IMR-90 (cell line): ENCODE data around the gene MDFIC2. TPM values are rescaled to one million over a fixed set of nuclear protein-coding genes. Genes with fewer than 3 reads are reported as not detected.

Experiments used
- ATAC-seq: fragments of 200-7000 bp; cut with Tn5 transposase; 2 replicates; pipeline ENCODE4 v1.9.1; 2020; ENCODE audit warnings: low read depth, mild to moderate bottlenecking, moderate library complexity
- BruUV-seq: library from RNA; stranded (reverse); fragments of 400-500 nt; replicated peaks from 2 replicates; lab custom pipeline; 2021; lab: Mats Ljungman, UMichigan
- CTCF ChIA-PET: fragments of 300-600 bp; formaldehyde crosslinking; extraction: SDS; loops from one replicate; lab custom pipeline; 2021; ENCODE audit warnings: antibody characterized with exemption; lab: Yijun Ruan, JAX
- POLR2A ChIA-PET: fragments of 300-600 bp; sonication (Branson Sonifier 250); formaldehyde crosslinking; loops from one replicate; lab custom pipeline; 2022; ENCODE audit warnings: antibody characterized with exemption; ENCODE audit not compliant: unreplicated experiment; lab: Charles Lee
- DNase-seq: peaks from one replicate; pipeline ENCODE4 v3.0.0; 2013
- H2AFZ ChIP-seq: replicated peaks from 2 replicates; pipeline ENCODE3; 2013; ENCODE audit warnings: low read length, mild to moderate bottlenecking; ENCODE audit not compliant: poor library complexity
- H2AK5ac ChIP-seq: 2 replicates; pipeline ENCODE4 v1.6.1; 2013; ENCODE audit warnings: low read depth, low read length, inconsistent platforms
- H2AK9ac ChIP-seq: replicated peaks from 2 replicates; pipeline ENCODE3; 2013; ENCODE audit warnings: mild to moderate bottlenecking, low read depth, low read length, moderate library complexity; ENCODE audit not compliant: poor library complexity
- H2BK120ac ChIP-seq: 2 replicates; pipeline ENCODE4 v1.6.1; 2013; ENCODE audit warnings: low read depth, low read length, inconsistent platforms
- H2BK15ac ChIP-seq: 3 replicates; pipeline ENCODE4 v1.6.1; 2013; ENCODE audit warnings: low read depth, low read length, inconsistent platforms
- H2BK20ac ChIP-seq: 2 replicates; pipeline ENCODE4 v1.6.1; 2013; ENCODE audit warnings: low read depth, mild to moderate bottlenecking, inconsistent platforms, low read length, moderate library complexity
- H2BK5ac ChIP-seq: 2 replicates; pipeline ENCODE4 v1.6.1; 2013; ENCODE audit warnings: mild to moderate bottlenecking, low read depth, low read length, inconsistent platforms; ENCODE audit not compliant: poor library complexity, severe bottlenecking
- H3K14ac ChIP-seq: replicated peaks from 2 replicates; pipeline ENCODE4 v1.6.1; 2013; ENCODE audit warnings: low read depth, low read length, inconsistent platforms
- H3K18ac ChIP-seq: 2 replicates; pipeline ENCODE4 v1.6.1; 2013; ENCODE audit warnings: low read depth, low read length, control low read depth
- H3K23ac ChIP-seq: 2 replicates; pipeline ENCODE4 v1.6.1; 2013; ENCODE audit warnings: low read depth, low read length, inconsistent platforms
- H3K27ac ChIP-seq: 2 replicates; pipeline ENCODE4 v1.5.1; 2013; ENCODE audit warnings: mild to moderate bottlenecking, control low read depth, low read length; ENCODE audit not compliant: insufficient read depth
- H3K27me3 ChIP-seq: 2 replicates; pipeline ENCODE4 v1.6.1; 2013; ENCODE audit warnings: low read length; ENCODE audit not compliant: control insufficient read depth, insufficient read depth
- H3K36me3 ChIP-seq: 2 replicates; pipeline ENCODE4 v1.6.1; 2013; ENCODE audit warnings: low read length, mixed read lengths; ENCODE audit not compliant: control insufficient read depth, insufficient read depth
- H3K4ac ChIP-seq: 2 replicates; pipeline ENCODE4 v1.6.1; 2013; ENCODE audit warnings: low read depth, low read length, inconsistent platforms
- H3K4me1 ChIP-seq: 2 replicates; pipeline ENCODE4 v1.6.1; 2013; ENCODE audit warnings: low read length, mixed read lengths; ENCODE audit not compliant: control insufficient read depth, insufficient read depth
- H3K4me2 ChIP-seq: 2 replicates; pipeline ENCODE4 v1.6.1; 2013; ENCODE audit warnings: low read depth, mild to moderate bottlenecking, control low read depth, low read length, moderate library complexity
- H3K4me3 ChIP-seq: 2 replicates; pipeline ENCODE4 v1.5.1; 2013; ENCODE audit warnings: low read depth, mild to moderate bottlenecking, control low read depth, low read length, moderate library complexity; ENCODE audit not compliant: insufficient read depth
- H3K56ac ChIP-seq: 2 replicates; pipeline ENCODE4 v1.6.1; 2013; ENCODE audit warnings: low read length, inconsistent platforms; ENCODE audit not compliant: insufficient read depth; ENCODE audit errors: extremely low read depth
- H3K79me1 ChIP-seq, 2 experiments: 2 replicates each; pipeline ENCODE4 v1.6.1; 2013; ENCODE audit warnings: low read length in 2 of 2, inconsistent platforms in 1 of 2, low read depth in 1 of 2
- H3K9ac ChIP-seq: 2 replicates; pipeline ENCODE4 v1.6.1; 2013; ENCODE audit warnings: low read depth, low read length, control low read depth
- H3K9me1 ChIP-seq: 2 replicates; pipeline ENCODE4 v1.6.1; 2013; ENCODE audit warnings: low read length, inconsistent platforms; ENCODE audit not compliant: insufficient read depth
- H3K9me3 ChIP-seq: 2 replicates; pipeline ENCODE4 v1.6.1; 2013; ENCODE audit warnings: low read length; ENCODE audit not compliant: control insufficient read depth, insufficient read depth
- H4K20me1 ChIP-seq: 2 replicates; pipeline ENCODE4 v1.6.1; 2013; ENCODE audit warnings: low read length, inconsistent platforms; ENCODE audit not compliant: insufficient read depth
- H4K5ac ChIP-seq: 2 replicates; pipeline ENCODE4 v1.6.1; 2013; ENCODE audit warnings: mild to moderate bottlenecking, low read depth, low read length, control low read depth
- H4K8ac ChIP-seq, 2 experiments: 2 replicates each; pipeline ENCODE4 v1.6.1; 2013; ENCODE audit warnings: low read depth in 2 of 2, low read length in 2 of 2, control low read depth in 1 of 2, inconsistent platforms in 1 of 2
- H4K91ac ChIP-seq: 2 replicates; pipeline ENCODE4 v1.6.1; 2013; ENCODE audit warnings: low read depth, low read length, inconsistent platforms; ENCODE audit not compliant: insufficient read depth
- BHLHE40 ChIP-seq: fragments of 150-350 bp; IDR thresholded peaks from 2 replicates; pipeline ENCODE4 v1.6.1; 2016; ENCODE audit warnings: mild to moderate bottlenecking, low read depth, low read length
- CEBPB ChIP-seq: IDR thresholded peaks from 2 replicates; pipeline ENCODE4 v1.6.1; 2012; ENCODE audit warnings: low read depth, low read length, improper control_type of control experiment
- CTCF ChIP-seq: conservative IDR thresholded peaks from 2 replicates; pipeline ENCODE4 v1.5.1; 2012; ENCODE audit warnings: mild to moderate bottlenecking, low read depth, low read length, improper control_type of control experiment
- FOS ChIP-seq: fragments of 150-350 bp; IDR thresholded peaks from 2 replicates; pipeline ENCODE4 v1.6.1; 2016; ENCODE audit warnings: low read depth, low read length
- NFE2L2 ChIP-seq: fragments of 150-350 bp; IDR thresholded peaks from 2 replicates; pipeline ENCODE4 v1.6.1; 2016; ENCODE audit warnings: low read depth, mild to moderate bottlenecking, low read length
- POLR2A ChIP-seq: IDR thresholded peaks from 2 replicates; pipeline ENCODE4 v1.6.1; 2012; ENCODE audit warnings: mild to moderate bottlenecking, low read depth, low read length
- USF2 ChIP-seq: fragments of 150-350 bp; IDR thresholded peaks from 2 replicates; pipeline ENCODE4 v1.6.1; 2017; ENCODE audit warnings: mild to moderate bottlenecking, antibody characterized with exemption, low read length, low read depth
- WGBS, 2 experiments: methylation state at CpG; one replicate each; pipeline versions ENCODE4 v1.1.5 to v1.1.7; 2013; ENCODE audit warnings: missing lambda C conversion rate in 2 of 2; ENCODE audit not compliant: insufficient read length in 1 of 2; ENCODE audit errors: extremely low coverage in 2 of 2; 5-methylcytosine and 5-hydroxymethylcytosine counted together
- dilution Hi-C: fragments of 300-500 bp; cut with HindIII; formaldehyde crosslinking; loops from one replicate; pipeline ENCODE4 v1.14.3; 2018; ENCODE audit warnings: low sequenced_read_pairs; ENCODE audit not compliant: unreplicated experiment
- in situ Hi-C: fragments of 300-500 bp; cut with MboI; formaldehyde crosslinking; loops from 3 replicates; pipeline ENCODE4 v1.14.3; 2019; ENCODE audit warnings: low sequenced_read_pairs, inconsistent platforms, mixed read lengths
- intact Hi-C: fragments of 100-400 bp; cut with micrococcal nuclease; formaldehyde crosslinking; loops from 2 replicates; pipeline ENCODE4 v1.10.0; 2022
- polyA plus RNA-seq, 3 experiments: library from polyadenylated mRNA; depleted of rRNA; stranded (reverse); fragments of >200 nt; gene quantifications; 2 replicates each; pipeline ENCODE4 v1.2.3, GENCODE V29; 2012; ENCODE audit warnings: low replicate concordance in 1 of 3
- total RNA-seq: library from RNA; depleted of rRNA; stranded (reverse); fragments of >200 nt; gene quantifications from 2 replicates; pipeline ENCODE4 v1.2.3, GENCODE V29; 2012

The MDFIC2 gene
- total and polyA plus RNA-seq, 2 of the 4 experiments (the other 2 are of a cell fraction), result not detected

GRCh38 chr3:70150599-70150998, 161.8 kb downstream of the MDFIC2 start:
- H3K18ac ChIP-seq, result no peak overlapping the region
- no peak overlapping the region for H3K4me2 ChIP-seq
- H3K9me3 ChIP-seq, result no peaks in the 10 kb centered on the region
- dilution Hi-C loops (no loop called here), intact Hi-C loops (no loop called here), in situ Hi-C loops (no loop called here)
- no peaks in the 10 kb centered on the region for H4K20me1 ChIP-seq
- H2BK5ac ChIP-seq, result no peak overlapping the region
- no peaks in the 10 kb centered on the region for H3K4me1 ChIP-seq
- ChIA-PET POLR2A (no interaction called here), CTCF (interaction anchor here (0.7 kb wide), 1 partner anchor 10 kb away, joined by 3 read pairs; no protein-coding TSS in a partner anchor)
- H3K27ac ChIP-seq, result no peak overlapping the region
- no peak overlapping the region for H3K9ac ChIP-seq
- DNase-seq (no peak), ATAC-seq (no peak)
- H2BK20ac ChIP-seq, result no peak overlapping the region
- no peak overlapping the region for H3K23ac ChIP-seq
- H3K27me3 ChIP-seq, result no peaks in the 10 kb centered on the region
- no peaks in the 10 kb centered on the region for H3K36me3 ChIP-seq
- H2BK15ac ChIP-seq, result no peak overlapping the region
- BruUV-seq, result no TSS peak
- H4K5ac ChIP-seq, result no peak overlapping the region
- H3K4ac ChIP-seq, result no peak overlapping the region
- no peak overlapping the region for H3K4me3 ChIP-seq
- H3K9me1 ChIP-seq, result no peaks in the 10 kb centered on the region
- H2BK120ac ChIP-seq, result no peak overlapping the region
- no peaks in the 10 kb centered on the region for H3K79me1 ChIP-seq
- no peak overlapping the region for H3K56ac ChIP-seq
- H2AK5ac ChIP-seq, result no peak overlapping the region
- TF ChIP-seq BHLHE40 (no peak), FOS (no peak), CTCF (no peak), POLR2A (no peak), NFE2L2 (no peak), CEBPB (no peak), USF2 (no peak)
- H3K14ac ChIP-seq, result no peak overlapping the region
- WGBS, 2 experiments, result no CpG with 5 or more reads among the region's 3 CpGs
- no peak overlapping the region for H2AK9ac ChIP-seq
- H2AFZ ChIP-seq, result no peak overlapping the region
- no peak overlapping the region for H4K91ac ChIP-seq
- H4K8ac ChIP-seq, result no peak overlapping the region
